ENCODE data around the gene DRAXIN.

DNA sequence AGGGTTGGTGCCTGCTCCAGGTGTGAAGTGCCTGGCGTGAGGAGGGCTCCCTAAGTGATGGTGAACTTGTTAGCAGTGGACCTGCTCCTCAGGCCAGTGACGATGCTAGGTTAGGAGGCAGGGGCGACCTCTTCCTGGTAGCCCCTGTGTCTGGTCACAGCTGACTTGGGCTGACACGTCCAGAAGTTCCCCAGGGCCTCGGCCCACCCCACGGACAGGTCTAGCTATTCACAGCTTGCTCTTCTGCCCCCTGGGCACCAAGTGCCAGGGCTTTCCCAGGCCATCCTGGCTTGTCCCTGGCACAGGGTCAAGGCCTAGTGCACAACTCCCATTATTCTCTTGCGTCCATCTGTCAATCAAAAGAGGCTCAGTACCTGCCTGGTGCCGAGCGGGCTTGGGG is 59.6 kb downstream of the DRAXIN start:
- TF ChIP-seq, protein P1, sequence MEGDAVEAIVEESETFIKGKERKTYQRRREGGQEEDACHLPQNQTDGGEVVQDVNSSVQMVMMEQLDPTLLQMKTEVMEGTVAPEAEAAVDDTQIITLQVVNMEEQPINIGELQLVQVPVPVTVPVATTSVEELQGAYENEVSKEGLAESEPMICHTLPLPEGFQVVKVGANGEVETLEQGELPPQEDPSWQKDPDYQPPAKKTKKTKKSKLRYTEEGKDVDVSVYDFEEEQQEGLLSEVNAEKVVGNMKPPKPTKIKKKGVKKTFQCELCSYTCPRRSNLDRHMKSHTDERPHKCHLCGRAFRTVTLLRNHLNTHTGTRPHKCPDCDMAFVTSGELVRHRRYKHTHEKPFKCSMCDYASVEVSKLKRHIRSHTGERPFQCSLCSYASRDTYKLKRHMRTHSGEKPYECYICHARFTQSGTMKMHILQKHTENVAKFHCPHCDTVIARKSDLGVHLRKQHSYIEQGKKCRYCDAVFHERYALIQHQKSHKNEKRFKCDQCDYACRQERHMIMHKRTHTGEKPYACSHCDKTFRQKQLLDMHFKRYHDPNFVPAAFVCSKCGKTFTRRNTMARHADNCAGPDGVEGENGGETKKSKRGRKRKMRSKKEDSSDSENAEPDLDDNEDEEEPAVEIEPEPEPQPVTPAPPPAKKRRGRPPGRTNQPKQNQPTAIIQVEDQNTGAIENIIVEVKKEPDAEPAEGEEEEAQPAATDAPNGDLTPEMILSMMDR (IDR thresholded peaks at IDR 0.05) = no peak
- TF ChIP-seq POLR2A (IDR thresholded peaks at IDR 0.05) (no peak), POLR2AphosphoS5 (IDR thresholded peaks at IDR 0.05) (no peak)
